GM21737 (cell line): ENCODE results near the gene IFITM5.
"Not testable (repeated sequence)": the region's sequence is repeated elsewhere in the genome, so short reads cannot be mapped to it uniquely, and the experiment has no call there.

Source experiments
- ATAC-seq: cut with Tn5 transposase; IDR thresholded peaks from one replicate; pipeline ENCODE4 v1.9.1; 2021; ENCODE audit warnings: mild to moderate bottlenecking, moderate library complexity; ENCODE audit not compliant: unreplicated experiment

The IFITM5 gene

DNA sequence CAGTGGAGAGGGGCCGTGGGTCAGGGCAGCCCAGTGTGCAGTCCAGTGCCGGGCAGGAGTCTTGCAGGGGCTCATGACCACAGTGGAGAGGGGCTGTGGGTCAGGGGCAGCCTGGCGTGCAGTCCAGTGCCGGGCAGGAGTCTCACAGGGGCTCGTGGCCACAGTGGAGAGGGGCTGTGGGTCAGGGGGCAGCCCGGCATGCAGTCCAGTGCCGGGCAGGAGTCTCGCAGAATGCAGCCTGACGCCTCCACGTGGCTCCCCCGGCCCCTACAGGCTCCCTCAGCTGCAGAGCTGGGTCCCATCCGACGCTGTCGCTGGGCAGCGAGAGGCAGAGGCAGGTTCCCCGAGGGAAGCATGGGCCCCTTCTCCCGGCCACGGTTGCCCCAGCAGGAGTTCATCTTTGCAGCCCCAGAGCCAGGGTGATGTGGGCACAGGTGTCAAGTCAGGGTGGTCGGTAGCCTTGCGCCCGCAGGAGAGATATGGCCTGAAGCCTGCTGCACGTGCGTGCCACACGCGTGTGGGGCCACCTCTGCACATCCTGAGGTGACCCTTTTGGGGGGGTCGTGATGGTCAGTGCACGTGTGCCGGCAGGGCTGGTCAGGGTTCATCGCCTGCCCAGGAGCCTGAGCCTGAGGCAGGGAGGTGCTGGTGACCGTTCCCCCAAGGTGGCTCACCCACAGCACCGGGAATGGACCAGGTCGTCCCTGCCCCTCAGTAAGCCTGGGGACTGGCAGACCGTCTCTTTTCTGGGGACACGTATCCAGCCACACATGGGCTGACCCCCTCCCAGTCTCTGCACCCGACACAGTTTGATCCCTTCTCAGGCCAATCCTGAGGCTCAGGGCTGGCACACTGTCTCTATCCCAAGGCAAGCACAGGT lies 2.9 kb downstream of the IFITM5 start:
- no peak for ATAC-seq

DNA sequence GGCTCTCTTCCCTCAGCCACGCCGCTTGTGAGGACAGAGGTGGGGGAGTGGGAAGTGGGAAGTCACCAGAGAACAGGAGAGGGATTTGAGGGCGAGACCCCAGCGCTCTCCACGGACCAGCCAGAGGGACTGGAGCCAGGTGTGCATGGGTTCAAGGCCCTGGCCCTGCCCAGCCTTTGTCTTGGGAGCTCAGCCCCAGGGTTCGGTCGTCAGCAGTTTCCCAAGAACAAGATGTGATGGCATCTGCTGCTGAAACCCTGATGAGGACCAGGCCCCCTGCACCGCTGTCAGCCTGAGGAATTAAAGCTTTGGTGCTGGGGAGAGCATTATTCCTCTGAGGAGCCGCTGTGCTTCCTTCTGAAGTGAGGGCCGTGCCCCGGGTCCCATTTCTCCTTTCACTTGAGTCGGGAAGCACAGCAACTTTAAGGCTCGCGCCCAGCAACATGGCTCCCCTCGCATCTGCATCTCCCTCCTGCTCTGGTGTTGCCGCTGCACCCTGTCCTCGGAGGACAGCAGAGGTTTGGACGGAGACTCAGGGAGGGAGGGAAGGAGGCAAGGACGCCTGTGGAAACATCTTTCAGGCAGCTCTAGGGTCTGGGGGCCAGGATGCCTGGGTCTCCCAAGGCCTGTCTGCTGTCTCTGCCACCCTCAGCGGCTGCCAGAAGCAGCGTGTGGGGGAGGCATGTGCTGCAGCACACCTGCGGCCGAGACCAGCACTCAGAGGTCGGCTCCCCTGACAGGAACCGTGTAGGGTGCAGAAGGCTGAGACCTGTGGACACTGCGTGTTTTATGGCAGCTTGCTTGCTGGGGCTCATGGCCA lies 3.8 kb downstream of the IFITM5 start:
- no peak for ATAC-seq

DNA sequence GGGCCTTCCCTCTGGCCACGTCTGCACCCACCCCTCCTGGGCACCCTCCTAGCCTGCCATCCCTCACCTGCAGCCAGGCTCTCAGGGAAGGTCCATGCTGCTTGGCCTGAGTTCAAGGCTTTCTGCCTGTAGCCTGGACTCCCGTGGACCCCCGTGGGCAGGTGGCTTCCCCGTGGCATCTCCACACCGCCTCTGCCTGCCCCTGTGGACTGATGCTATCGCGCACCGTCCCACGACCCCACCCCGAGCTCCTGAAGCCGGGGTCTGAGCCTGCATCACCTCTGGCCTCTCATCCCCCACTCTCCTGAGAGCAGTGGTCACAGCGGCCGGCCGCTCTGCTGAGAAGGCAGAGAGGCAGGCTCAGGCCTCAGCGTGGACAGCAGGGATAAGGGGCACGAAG lies 4.5 kb downstream of the IFITM5 start:
- no peak for ATAC-seq

DNA sequence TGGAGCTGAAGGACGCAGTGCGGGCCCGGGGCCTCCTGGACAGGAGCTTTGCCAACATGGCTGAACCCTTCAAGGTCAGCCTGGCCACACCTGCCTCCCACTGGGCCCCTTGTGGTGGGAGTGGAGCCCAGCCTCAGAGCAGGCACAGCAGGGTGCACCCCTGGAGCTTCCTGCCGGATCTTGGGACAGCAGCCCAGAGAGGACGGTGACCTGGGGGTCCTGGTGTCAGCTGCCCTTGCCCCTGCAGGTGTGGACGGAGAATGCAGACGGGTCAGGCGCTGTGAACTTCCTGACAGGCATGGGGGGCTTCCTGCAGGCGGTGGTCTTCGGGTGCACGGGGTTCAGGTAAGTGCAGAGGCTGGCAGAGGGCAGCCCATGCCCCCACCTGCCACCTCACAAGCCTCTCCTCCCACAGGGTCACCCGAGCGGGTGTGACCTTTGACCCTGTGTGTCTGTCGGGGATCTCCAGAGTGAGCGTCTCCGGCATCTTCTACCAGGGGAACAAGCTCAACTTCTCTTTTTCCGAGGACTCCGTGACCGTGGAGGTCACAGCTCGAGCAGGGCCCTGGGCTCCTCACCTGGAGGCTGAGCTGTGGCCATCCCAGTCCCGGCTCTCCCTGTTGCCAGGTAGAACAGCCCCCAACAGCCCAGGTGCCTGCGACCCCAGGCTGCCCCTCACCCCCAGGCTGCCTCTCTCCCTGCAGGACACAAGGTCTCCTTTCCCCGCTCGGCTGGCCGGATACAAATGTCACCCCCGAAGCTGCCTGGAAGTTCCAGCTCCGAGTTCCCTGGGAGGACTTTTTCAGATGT lies 5.3 kb downstream of the IFITM5 start:
- no peak for ATAC-seq

DNA sequence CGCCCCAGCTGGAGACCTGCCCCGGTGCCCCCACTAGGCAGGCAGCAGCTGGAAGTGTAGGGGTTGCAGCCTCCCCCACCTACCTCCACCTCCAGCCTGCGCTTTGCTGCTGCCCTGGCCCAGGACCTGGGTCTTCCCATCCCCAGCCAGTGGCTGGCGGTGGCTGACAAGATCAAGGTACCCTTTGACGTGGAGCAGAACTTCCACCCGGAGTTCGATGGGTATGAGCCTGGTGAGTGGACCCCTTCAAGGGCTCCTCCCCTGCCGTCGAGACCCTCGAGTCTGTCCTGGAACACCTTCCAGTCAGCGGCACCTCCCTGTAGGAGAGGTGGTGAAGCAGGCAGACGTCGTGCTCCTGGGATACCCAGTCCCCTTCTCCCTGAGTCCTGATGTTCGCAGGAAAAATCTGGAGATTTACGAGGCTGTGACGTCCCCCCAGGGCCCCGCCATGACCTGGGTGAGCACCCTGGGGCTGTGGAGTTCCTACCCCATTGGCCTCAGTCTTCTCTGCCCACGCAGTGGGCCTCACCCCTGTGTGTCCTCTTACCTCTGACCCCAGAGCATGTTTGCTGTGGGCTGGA lies 6.0 kb downstream of the IFITM5 start:
- ATAC-seq, result no peak

DNA sequence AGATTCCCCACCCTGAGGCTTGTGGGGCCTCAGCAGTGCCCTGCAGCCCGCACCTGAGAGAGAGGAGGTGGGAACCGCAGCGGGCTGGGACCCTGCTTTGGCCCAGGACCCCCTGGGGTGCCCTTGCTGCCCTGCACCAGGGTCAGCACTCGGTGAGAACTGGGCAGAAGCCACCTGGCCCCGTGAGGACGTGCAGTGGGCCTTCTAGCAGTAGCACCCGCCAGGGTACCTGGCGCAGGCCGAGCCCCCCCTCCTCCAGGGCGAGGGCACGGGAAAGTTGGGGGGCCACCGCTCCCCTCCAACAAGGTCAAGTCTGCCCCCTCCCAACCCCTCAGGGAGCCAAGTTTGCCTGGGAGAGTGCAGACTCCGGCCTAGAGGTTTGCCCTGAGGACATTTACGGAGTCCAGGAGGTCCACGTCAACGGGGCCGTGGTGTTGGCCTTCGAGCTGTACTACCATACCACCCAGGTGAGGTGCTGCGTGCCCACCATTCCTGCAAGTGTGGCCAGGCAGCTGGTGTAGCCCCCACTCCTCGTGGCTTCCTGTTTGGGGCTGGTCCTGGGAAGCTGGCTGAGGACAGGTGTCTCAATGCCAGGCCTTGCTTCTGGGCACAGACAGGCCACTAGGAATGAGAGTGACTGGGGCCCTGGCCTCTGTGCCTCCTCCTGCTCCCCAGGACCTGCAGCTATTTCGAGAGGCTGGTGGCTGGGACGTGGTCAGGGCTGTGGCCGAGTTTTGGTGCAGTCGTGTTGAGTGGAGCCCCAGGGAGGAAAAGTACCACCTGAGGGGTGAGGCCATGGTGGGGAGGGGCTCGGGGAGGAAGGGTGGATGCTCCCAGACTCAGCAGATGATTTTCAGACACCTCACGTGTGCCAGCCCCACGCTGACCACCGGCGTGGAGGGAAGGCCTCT lies 6.9 kb downstream of the IFITM5 start:
- ATAC-seq, result no peak

DNA sequence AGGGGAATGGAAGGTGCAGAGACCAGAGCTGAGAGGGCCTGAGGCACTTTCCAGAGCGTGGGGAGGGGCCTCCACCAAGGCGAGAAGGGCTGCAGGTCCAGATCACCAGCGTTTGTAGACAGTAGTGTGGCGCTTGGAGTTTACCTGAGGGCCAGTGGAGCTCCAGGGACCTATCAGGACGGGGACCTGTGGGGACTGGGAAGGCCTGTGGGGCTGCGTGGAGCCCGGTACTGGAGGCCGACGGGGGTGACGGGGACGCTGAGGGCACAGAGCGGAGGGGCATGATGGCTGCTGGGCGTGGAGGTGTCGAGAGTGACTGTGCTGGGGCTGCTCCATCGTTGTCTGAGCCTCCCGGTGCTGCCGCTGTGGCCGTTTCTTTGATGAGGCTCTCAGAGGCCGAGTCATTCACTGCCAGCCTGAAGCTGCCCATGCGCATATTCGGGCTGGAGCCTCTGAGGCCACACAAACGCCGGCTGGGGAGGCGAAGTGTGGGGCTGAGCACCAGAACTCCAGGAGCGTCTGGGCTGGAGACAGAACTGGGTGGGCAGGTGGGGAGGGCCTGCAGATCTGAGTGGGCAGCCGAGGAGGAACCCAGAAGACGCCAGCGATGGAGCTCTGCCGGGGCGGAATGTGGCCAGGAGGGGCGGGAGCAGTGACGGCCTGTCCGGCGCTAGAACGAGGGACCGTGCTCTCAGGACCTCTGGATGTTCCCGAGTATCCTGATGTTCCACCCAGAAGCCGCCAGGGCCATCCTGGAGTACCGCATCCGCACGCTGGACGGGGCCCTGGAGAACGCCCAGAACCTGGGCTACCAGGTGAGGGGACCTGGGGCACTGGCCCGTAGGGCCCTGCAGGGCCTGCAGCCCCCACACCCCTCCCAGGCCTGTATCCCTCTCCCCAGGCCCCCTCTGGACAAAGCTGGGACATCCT lies 7.8 kb downstream of the IFITM5 start:
- ATAC-seq, result no peak

DNA sequence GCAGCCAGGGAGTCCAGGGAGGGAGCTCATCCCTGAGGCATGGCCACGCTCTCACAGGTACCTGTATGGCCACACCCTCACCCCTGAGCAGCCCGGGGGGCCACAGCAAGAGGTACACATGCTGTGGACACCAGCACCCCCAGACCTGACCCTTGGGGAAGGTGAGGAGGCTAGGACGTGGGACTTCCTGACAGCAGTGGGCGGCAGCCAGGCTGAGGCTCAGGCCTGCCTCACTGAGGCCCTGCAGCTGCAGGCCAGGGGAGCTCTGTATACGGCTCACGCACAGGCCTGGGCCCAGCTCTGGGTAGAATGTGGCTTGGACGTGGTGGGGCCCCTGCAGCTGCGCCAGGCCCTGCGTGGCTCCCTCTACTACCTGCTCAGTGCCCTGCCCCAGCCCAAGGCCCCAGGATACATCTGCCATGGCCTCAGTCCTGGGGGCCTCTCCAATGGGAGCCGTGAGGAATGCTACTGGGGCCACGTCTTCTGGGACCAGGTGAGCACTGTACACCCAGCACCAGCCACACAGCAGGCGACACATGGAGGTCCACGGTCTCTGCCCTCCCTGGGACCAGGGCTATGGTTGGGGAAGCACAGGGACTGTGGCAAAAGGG lies 8.6 kb downstream of the IFITM5 start:
- no peak for ATAC-seq

DNA sequence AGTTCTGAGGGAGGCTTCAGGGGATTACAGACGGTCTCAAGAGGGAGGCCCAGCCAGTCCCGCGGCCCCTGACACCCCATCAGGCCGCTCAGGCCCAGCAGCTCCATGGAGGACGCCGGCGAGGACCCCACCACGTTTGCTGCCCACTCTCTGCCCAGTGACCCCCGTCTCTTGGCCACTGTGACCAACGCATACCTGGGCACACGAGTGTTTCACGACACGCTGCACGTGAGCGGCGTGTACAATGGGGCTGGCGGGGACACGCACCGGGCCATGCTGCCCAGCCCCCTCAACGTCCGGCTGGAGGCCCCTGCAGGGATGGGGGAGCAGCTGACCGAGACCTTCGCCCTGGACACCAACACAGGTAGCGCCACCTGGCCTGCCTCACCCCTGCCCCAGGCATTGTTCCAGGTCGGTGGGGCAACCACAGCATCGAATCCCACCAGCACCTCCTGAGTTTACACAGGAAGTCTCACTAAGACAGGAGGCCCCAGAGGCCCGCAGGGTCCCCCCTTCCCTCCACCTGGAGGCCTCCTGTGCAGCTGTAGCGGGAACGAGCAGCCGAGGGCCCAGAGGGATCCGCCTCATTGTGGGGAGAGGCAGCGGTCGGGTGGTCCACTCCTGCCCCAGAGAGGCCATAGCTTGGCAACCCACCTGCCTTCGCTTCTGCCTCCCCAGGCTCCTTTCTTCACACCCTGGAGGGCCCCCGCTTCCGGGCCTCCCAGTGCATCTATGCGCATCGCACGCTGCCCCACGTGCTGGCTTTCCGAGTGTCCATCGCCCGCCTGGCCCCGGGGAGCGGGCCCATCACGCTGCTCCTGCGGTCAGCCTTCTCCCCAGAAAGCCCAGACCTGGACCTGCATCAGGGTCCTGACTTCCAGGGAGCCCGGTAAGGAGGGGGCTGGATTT lies 9.4 kb downstream of the IFITM5 start:
- ATAC-seq, result no peak

DNA sequence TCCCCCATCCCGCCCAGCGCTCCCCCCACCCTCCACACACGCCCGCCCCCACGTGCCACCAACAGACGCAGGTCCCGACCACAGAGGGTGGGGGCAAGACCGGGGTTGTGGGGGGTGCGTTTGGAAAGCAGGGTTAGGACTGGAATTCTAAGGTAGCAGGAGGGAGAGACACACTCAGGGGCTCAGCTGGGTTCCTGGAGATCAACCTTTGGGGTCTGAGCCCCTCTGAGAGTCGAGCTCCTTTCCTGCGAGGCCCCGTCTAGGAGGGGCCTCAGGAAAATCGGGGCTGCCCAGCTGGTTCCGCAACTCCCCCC lies 10.0 kb downstream of the IFITM5 start:
- no peak for ATAC-seq

DNA sequence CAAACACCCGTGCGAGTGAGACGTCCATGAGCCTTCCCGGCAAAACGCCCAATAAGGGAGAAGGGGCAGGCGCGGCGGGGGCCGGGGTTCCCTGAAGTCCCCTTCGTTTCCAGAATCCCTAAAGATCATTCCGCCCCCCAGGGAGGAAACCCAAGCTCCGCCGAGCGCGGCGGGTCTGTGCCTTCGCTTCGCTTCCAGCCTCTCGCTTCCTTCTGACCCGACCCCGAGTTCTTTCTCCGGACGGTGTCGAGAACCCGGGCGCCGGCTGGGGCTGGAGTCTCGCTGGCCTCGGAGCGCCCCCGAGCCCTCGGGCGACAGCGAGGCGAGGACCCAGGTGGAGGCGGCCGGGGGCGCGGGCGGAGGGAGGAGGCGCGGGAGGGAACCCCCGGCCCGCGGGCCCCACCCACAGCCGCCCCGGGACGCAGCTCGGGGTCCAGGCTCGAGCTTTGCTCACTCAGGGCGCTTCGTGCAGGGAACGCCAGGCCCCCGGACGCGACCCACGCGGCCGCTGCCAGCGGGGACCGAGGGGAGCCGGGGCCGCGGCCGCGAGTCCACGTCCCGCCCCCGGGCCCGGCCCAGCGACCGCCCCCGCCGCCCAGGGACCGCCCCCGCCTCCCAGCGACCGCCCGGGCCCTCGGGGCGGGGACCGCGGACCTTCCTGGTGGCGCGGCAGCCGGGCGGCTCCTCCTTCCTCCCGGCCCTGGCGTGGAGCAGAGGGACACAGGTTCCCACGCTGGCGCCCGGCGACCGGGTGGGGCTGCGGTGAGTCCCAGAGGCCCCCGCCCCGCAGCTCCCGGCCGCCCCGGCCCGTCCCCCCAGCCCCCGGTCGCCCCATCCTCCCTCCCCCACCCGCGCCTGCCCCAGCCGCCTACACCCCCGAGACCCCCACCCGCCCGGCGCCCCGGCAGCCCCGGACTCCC lies 10.6 kb downstream of the IFITM5 start, which contains the start of gene PGGHG:
Gene PGGHG (plus strand): TSS at position 649 of the 920 bp plus-strand sequence. CDS start 691 bp downstream, outside the sequence.
- peak; percentile 54 for ATAC-seq

DNA sequence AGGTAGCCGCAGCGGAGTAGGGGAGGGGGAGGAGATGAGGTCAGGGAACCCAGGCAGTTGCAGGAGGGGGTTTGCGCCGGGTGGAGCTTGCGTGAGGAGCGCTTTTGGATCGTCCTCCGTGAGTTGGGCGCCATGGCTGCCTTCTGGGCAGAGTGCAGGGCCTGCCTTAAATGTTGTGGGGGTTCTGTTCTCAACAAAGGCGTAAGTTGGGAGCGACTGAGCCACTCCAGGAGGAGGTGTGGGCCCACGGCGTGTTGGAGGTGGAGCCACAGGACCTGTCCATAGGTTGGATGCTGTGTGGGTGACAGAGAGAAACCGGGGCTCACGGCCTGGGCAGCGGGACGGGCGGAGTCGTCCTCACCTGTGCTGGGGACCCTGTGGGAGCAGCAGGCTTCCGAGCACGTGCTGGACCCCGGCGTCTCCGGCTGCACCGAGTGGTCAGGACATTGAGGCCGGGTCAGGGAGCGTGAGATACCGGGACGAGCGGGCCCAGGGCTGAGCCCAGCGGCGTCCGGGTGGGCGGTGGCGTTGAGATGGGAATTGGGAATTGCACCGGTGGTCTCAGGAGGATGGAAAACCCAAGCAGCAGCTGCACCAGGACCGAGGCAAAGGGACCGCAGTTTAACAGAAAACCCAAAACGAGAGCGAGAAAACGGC lies 11.4 kb downstream of the IFITM5 start:
- ATAC-seq, result no peak

DNA sequence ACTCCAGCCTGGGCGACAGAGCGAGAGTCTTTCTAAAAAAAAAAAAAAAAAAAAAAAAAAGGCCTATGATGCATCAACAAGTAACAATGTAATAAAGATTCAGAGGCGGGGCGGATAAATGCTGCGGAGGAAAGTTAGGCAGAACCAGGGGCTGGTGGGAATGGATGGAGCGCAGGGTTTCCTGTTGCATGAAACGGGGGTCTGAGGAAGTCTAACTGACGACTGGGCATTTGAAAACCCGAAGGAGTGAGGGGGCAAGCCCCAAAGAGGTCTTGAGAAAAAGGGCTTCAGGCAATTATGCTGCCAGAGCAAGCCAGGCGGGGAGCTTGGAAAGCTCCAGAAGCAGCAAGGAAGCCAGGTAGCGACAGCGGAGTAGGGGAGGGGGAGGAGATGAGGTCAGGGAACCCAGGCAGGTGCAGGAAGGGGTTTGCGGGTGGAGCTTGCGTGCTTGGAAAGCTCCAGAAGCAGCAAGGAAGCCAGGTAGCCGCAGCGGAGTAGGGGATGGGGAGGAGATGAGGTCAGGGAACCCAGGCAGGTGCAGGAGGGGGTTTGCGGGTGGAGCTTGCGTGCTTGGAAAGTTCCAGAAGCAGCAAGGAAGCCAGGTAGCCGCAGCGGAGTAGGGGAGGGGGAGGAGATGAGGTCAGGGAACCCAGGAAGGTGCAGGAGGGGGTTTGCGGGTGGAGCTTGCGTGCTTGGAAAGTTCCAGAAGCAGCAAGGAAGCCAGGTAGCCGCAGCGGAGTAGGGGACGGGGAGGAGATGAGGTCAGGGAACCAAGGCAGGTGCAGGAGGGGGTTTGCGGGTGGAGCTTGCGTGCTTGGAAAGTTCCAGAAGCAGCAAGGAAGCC lies 12.1 kb downstream of the IFITM5 start:
- ATAC-seq, result not testable (repeated sequence)

DNA sequence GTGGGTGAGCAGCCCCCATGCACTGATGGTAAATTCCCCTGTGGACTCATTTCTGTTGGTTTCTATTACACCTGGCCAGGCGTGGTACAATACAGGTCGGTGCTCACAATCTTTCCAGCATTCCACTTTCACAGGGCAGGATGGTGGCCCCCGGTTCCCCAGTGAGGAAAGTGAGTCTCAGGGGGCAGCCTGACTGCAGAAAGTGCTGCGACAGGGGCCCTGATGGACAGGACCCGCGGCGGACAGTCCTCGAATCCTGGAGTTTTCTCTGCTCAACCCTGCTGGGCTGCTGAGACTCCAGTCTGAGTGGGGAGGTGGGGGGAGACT lies 13.5 kb downstream of the IFITM5 start:
- ATAC-seq, result no peak
